ENCODE data around the gene SLC22A1. TPM values are rescaled to one million over a fixed set of nuclear protein-coding genes. Genes with fewer than 3 reads are reported as not detected.

The SLC22A1 gene
- total and polyA plus RNA-seq, 2 experiments from 2014 or later, result 0.10 to 0.65 TPM

GRCh38 chr6:160203953-160204352 lies 82.3 kb downstream of the SLC22A1 start:
- no peak overlapping the region for H3K27ac ChIP-seq (ENCODE audit: low read depth)

More at GRCh38 chr6:160203953-160204352, 82.3 kb downstream of the SLC22A1 start:
- no peaks in the 10 kb centered on the region for H3K4me1 Mint-ChIP-seq
- no peaks in the 10 kb centered on the region for H3K27me3 Mint-ChIP-seq (ENCODE audit: insufficient read depth, low read depth, poor library complexity)
- Histone ChIP-seq H3K79me2 (replicated peaks; ENCODE audit: insufficient read depth) (no peaks in the 10 kb centered on the region), H3K9me2 (ENCODE audit: insufficient read depth) (peaks cover 6% of the 10 kb centered on the region; the same call in 1 of the 2 replicates), H3K4me2 (no peak overlapping the region), H4K20me1 (replicated peaks; ENCODE audit: insufficient read depth) (no peaks in the 10 kb centered on the region), H3F3A (replicated peaks; ENCODE audit: low read depth) (no peaks in the 10 kb centered on the region), H2AFZ (no peak overlapping the region), H3K4me3 (no peak overlapping the region), H3K4me1 (ENCODE audit: insufficient read depth) (no peaks in the 10 kb centered on the region), H3K27me3 (ENCODE audit: insufficient read depth) (no peaks in the 10 kb centered on the region), H3K36me3 (ENCODE audit: insufficient read depth) (peaks cover 12% of the 10 kb centered on the region)
- H3K9me3 Mint-ChIP-seq, result peaks cover 28% of the 10 kb centered on the region
- peaks cover 22% of the 10 kb centered on the region for H3K36me3 Mint-ChIP-seq (ENCODE audit: low read depth)
- H3K27ac Mint-ChIP-seq, result no peak overlapping the region
- ATAC-seq (no peak), DNase-seq (ENCODE audit: low spot score) (no peak)
- no peak overlapping the region for H3K4me3 Mint-ChIP-seq
- TF ChIP-seq CREB1 (CRISPR knock-in tag; IDR thresholded peaks at IDR 0.05; ENCODE audit: low read depth), result no peak
- no peak for TF ChIP-seq STAT1 (IDR thresholded peaks at IDR 0.05; ENCODE audit: unreplicated experiment)
- no peak for TF ChIP-seq ZNF462 (CRISPR knock-in tag; IDR thresholded peaks at IDR 0.05)
- no peak for TF ChIP-seq NANOG (IDR thresholded peaks at IDR 0.05; ENCODE audit: borderline replicate concordance)
- TF ChIP-seq ZNF114 (CRISPR knock-in tag; IDR thresholded peaks at IDR 0.05), result no peak
- TF ChIP-seq POLR2AphosphoS5 (IDR thresholded peaks at IDR 0.05; ENCODE audit: low read depth), result no peak
- TF ChIP-seq EZH2 (IDR thresholded peaks at IDR 0.05; ENCODE audit: low read depth, unreplicated experiment), result no peak
- TF ChIP-seq ZNF331 (CRISPR knock-in tag; IDR thresholded peaks at IDR 0.05; ENCODE audit: low read depth), result no peak
- no peak for TF ChIP-seq REST (IDR thresholded peaks at IDR 0.05; ENCODE audit: unreplicated experiment)
- no peak for TF ChIP-seq JUNB (IDR thresholded peaks at IDR 0.05; ENCODE audit: unreplicated experiment)
- no peak for TF ChIP-seq ETS1 (IDR thresholded peaks at IDR 0.05)

All from GM23338 (cell line).